H9 (cell line): ENCODE measurements around the gene TTC33. TPM values are rescaled to one million over a fixed set of nuclear protein-coding genes. Genes with fewer than 3 reads are reported as not detected.

Experiments used
- DNase-seq: peaks from one replicate; pipeline ENCODE4 v3.0.0-alpha.2; 2017
- H2AFZ ChIP-seq: one replicate; pipeline ENCODE4 v1.6.1; 2013; ENCODE audit warnings: mild to moderate bottlenecking, low read length, control low read depth, moderate library complexity
- H2AK5ac ChIP-seq: 2 replicates; pipeline ENCODE4 v1.6.1; 2013; ENCODE audit warnings: low read length, control low read depth, mixed read lengths; ENCODE audit not compliant: insufficient read length
- H2BK120ac ChIP-seq: one replicate; pipeline ENCODE4 v1.6.1; 2013; ENCODE audit warnings: low read depth, mild to moderate bottlenecking, low read length, control low read depth, inconsistent platforms; ENCODE audit not compliant: poor library complexity, severe bottlenecking
- H2BK12ac ChIP-seq: 2 replicates; pipeline ENCODE4 v1.6.1; 2013; ENCODE audit warnings: low read length, control low read depth, mixed read lengths, low read depth; ENCODE audit not compliant: insufficient read length
- H2BK15ac ChIP-seq: 2 replicates; pipeline ENCODE4 v1.6.1; 2013; ENCODE audit warnings: low read depth, low read length, control low read depth
- H2BK20ac ChIP-seq: one replicate; pipeline ENCODE4 v1.6.1; 2013; ENCODE audit warnings: low read depth, mild to moderate bottlenecking, low read length, control low read depth, inconsistent platforms; ENCODE audit not compliant: poor library complexity, severe bottlenecking
- H2BK5ac ChIP-seq: 2 replicates; pipeline ENCODE4 v1.6.1; 2013; ENCODE audit warnings: low read length, control low read depth, mixed read lengths; ENCODE audit not compliant: insufficient read length
- H3K14ac ChIP-seq: 2 replicates; pipeline ENCODE4 v1.6.1; 2013; ENCODE audit warnings: low read length, control low read depth; ENCODE audit not compliant: insufficient read depth
- H3K18ac ChIP-seq: 2 replicates; pipeline ENCODE4 v1.6.1; 2013; ENCODE audit warnings: low read depth, mild to moderate bottlenecking, mixed read lengths, low read length, control low read depth; ENCODE audit not compliant: insufficient read length
- H3K23ac ChIP-seq: 2 replicates; pipeline ENCODE4 v1.6.1; 2013; ENCODE audit warnings: low read length, control low read depth, mixed read lengths, low read depth; ENCODE audit not compliant: insufficient read length
- H3K23me2 ChIP-seq: 2 replicates; pipeline ENCODE4 v1.6.1; 2013; ENCODE audit warnings: low read depth, mild to moderate bottlenecking, mixed read lengths, low read length, control low read depth; ENCODE audit not compliant: insufficient read length, poor library complexity, severe bottlenecking
- H3K27ac ChIP-seq: 2 replicates; pipeline ENCODE4 v1.5.1; 2013; ENCODE audit warnings: low read length, control low read depth, mixed read lengths, low read depth; ENCODE audit not compliant: insufficient read length
- H3K27me3 ChIP-seq: 2 replicates; pipeline ENCODE4 v1.6.1; 2013; ENCODE audit warnings: low read length, control low read depth, inconsistent platforms; ENCODE audit not compliant: insufficient read depth
- H3K4ac ChIP-seq: 2 replicates; pipeline ENCODE4 v1.6.1; 2013; ENCODE audit warnings: low read depth, mild to moderate bottlenecking, control low read depth, inconsistent platforms, low read length, moderate library complexity
- H3K4me1 ChIP-seq: 2 replicates; pipeline ENCODE4 v1.6.1; 2013; ENCODE audit warnings: low read length, control low read depth, inconsistent platforms; ENCODE audit not compliant: insufficient read depth
- H3K4me2 ChIP-seq: 2 replicates; pipeline ENCODE4 v1.6.1; 2013; ENCODE audit warnings: low read length, control low read depth, mixed read lengths; ENCODE audit not compliant: insufficient read length, insufficient read depth
- H3K56ac ChIP-seq: 2 replicates; pipeline ENCODE4 v1.6.1; 2013; ENCODE audit warnings: low read depth, mild to moderate bottlenecking, mixed read lengths, low read length, control low read depth; ENCODE audit not compliant: insufficient read length
- H3K79me1 ChIP-seq: 2 replicates; pipeline ENCODE4 v1.6.1; 2013; ENCODE audit warnings: low read depth, mild to moderate bottlenecking, moderate library complexity, low read length, control low read depth, inconsistent platforms; ENCODE audit not compliant: insufficient read depth, poor library complexity, severe bottlenecking
- H3K79me2 ChIP-seq: 2 replicates; pipeline ENCODE4 v1.6.1; 2013; ENCODE audit warnings: low read length, control low read depth, inconsistent platforms; ENCODE audit not compliant: insufficient read depth
- H3K9ac ChIP-seq: 2 replicates; pipeline ENCODE4 v1.6.1; 2013; ENCODE audit warnings: low read length, control low read depth, mixed read lengths; ENCODE audit not compliant: insufficient read length; ENCODE audit errors: extremely low read depth
- H3K9me3 ChIP-seq: one replicate; pipeline ENCODE4 v1.6.1; 2013; ENCODE audit warnings: low read depth, low read length, inconsistent platforms; ENCODE audit not compliant: control insufficient read depth
- H3T11ph ChIP-seq: one replicate; pipeline ENCODE4 v1.6.1; 2013; ENCODE audit warnings: mild to moderate bottlenecking, low read length, control low read depth, inconsistent platforms
- H4K20me1 ChIP-seq: one replicate; pipeline ENCODE4 v1.6.1; 2013; ENCODE audit not compliant: control insufficient read depth, insufficient read length, insufficient read depth
- H4K5ac ChIP-seq: 2 replicates; pipeline ENCODE4 v1.6.1; 2013; ENCODE audit warnings: low read depth, mild to moderate bottlenecking, mixed read lengths, low read length, control low read depth; ENCODE audit not compliant: insufficient read length
- H4K8ac ChIP-seq: replicated peaks from 2 replicates; pipeline ENCODE4 v1.6.1; 2013; ENCODE audit warnings: low read length, control low read depth, mixed read lengths, low read depth; ENCODE audit not compliant: insufficient read length
- H4K91ac ChIP-seq: 2 replicates; pipeline ENCODE4 v1.6.1; 2013; ENCODE audit warnings: low read depth, mild to moderate bottlenecking, moderate library complexity, mixed read lengths, low read length, control low read depth; ENCODE audit not compliant: insufficient read length
- H3K27ac Mint-ChIP-seq, 3 experiments: 2 replicates in 2 of 3; 3 replicates in 1 of 3; pipeline ENCODE4 v1.8.0; 2020 to 2021; ENCODE audit warnings: mixed read lengths in 3 of 3, mild to moderate bottlenecking in 1 of 3, moderate library complexity in 1 of 3
- H3K27me3 Mint-ChIP-seq: 2 replicates; pipeline ENCODE4 v1.8.0; 2021; ENCODE audit warnings: low read depth, mild to moderate bottlenecking, moderate library complexity, mixed read lengths
- H3K36me3 Mint-ChIP-seq, 3 experiments: 2 replicates in 2 of 3; 3 replicates in 1 of 3; pipeline ENCODE4 v1.8.0; 2020 to 2021; ENCODE audit warnings: low read depth in 3 of 3, mixed read lengths in 3 of 3; ENCODE audit not compliant: insufficient read depth in 1 of 3
- H3K4me1 Mint-ChIP-seq, 2 experiments: 2 replicates each; pipeline ENCODE4 v1.8.0; 2020; ENCODE audit warnings: mixed read lengths in 2 of 2
- H3K4me3 Mint-ChIP-seq, 2 experiments: 2 replicates in 1 of 2; 3 replicates in 1 of 2; pipeline ENCODE4 v1.8.0; 2020 to 2021; ENCODE audit warnings: mild to moderate bottlenecking in 2 of 2, mixed read lengths in 2 of 2, moderate library complexity in 1 of 2
- H3K9me3 Mint-ChIP-seq, 2 experiments: 2 replicates in 1 of 2; 3 replicates in 1 of 2; pipeline ENCODE4 v1.8.0; 2020; ENCODE audit warnings: mild to moderate bottlenecking in 2 of 2, mixed read lengths in 2 of 2, moderate library complexity in 1 of 2
- total RNA-seq: library from RNA; stranded (reverse); gene quantifications from 2 replicates; pipeline ENCODE4 v1.2.1, GENCODE V29; 2021
- TF ChIP-seq, protein P1 (sequence below): fragments of 200-600 bp; sonication (generic); conservative IDR thresholded peaks from 3 replicates; pipeline ENCODE4 v1.8.0; 2021; ENCODE audit warnings: antibody characterized with exemption, mild to moderate bottlenecking

The TTC33 gene
- total RNA-seq, 1 experiment from 2014 or later = 7.3 TPM

DNA sequence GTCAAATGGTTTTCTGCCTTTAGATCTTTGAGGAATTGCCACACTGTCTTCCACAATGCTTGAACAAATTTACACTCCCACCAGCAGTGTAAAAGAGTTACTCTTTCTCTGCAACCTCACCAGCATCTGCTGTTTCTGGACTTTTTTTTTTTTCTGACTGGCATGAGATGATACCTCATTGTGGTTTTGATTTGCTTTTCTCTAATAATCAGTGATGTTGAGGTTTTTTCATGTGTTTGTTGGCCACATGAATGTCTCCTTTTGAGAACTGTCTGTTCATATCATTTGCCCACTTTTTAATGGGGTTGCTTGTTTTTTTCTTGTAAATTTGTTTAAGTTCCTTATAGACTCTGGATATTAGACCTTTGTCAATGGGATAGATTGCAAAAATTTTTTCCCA, 205.3 kb downstream of the TTC33 start:
- TF ChIP-seq, protein P1, sequence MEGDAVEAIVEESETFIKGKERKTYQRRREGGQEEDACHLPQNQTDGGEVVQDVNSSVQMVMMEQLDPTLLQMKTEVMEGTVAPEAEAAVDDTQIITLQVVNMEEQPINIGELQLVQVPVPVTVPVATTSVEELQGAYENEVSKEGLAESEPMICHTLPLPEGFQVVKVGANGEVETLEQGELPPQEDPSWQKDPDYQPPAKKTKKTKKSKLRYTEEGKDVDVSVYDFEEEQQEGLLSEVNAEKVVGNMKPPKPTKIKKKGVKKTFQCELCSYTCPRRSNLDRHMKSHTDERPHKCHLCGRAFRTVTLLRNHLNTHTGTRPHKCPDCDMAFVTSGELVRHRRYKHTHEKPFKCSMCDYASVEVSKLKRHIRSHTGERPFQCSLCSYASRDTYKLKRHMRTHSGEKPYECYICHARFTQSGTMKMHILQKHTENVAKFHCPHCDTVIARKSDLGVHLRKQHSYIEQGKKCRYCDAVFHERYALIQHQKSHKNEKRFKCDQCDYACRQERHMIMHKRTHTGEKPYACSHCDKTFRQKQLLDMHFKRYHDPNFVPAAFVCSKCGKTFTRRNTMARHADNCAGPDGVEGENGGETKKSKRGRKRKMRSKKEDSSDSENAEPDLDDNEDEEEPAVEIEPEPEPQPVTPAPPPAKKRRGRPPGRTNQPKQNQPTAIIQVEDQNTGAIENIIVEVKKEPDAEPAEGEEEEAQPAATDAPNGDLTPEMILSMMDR = no peak
- H2BK5ac ChIP-seq = no peak overlapping the region
- Mint-ChIP-seq H3K4me3 (no peak overlapping the region), H3K27me3 (no peaks in the 10 kb centered on the region; the same call in 1 of the 2 replicates), H3K36me3 (peaks cover 0 to 2% (median 0%) of the 10 kb centered on the region in 3 experiments; a peak in 1 of 7 replicates), H3K9me3 (peaks cover 0 to 4% of the 10 kb centered on the region in 2 experiments; a peak in 1 of 5 replicates), H3K4me1 (peaks cover 9% of the 10 kb centered on the region in 2 experiments), H3K27ac (no peak overlapping the region)
- no peak overlapping the region for H2BK20ac ChIP-seq
- H2BK12ac ChIP-seq = no peak overlapping the region
- no peak overlapping the region for H2BK120ac ChIP-seq
- H4K91ac ChIP-seq = no peak overlapping the region
- no peak overlapping the region for H2BK15ac ChIP-seq
- no peak overlapping the region for H3K4me2 ChIP-seq
- no peak overlapping the region for H3K18ac ChIP-seq
- H3K23ac ChIP-seq = no peak overlapping the region
- no peaks in the 10 kb centered on the region for H4K20me1 ChIP-seq
- no peak overlapping the region for H3T11ph ChIP-seq
- no peak overlapping the region for H3K56ac ChIP-seq
- H4K5ac ChIP-seq = no peak overlapping the region
- H3K79me1 ChIP-seq = no peaks in the 10 kb centered on the region
- H3K4ac ChIP-seq = no peak overlapping the region
- no peak overlapping the region for H3K14ac ChIP-seq
- no peaks in the 10 kb centered on the region for H3K79me2 ChIP-seq
- H3K9me3 ChIP-seq = no peaks in the 10 kb centered on the region
- no peaks in the 10 kb centered on the region for H3K27me3 ChIP-seq
- no peak overlapping the region for H2AFZ ChIP-seq
- H3K23me2 ChIP-seq = no peaks in the 10 kb centered on the region
- H3K27ac ChIP-seq = no peak overlapping the region
- no peak for DNase-seq
- H2AK5ac ChIP-seq = no peak overlapping the region
- H3K4me1 ChIP-seq = no peaks in the 10 kb centered on the region
- H4K8ac ChIP-seq = no peak overlapping the region
- H3K9ac ChIP-seq = no peak overlapping the region
